Measurements from ENCODE around the gene HTR2C.

GRCh38 chrX:114717921-114718320 lies 134.0 kb downstream of the HTR2C start:
- no peak for TF ChIP-seq CTCF (IDR thresholded peaks at IDR 0.05)
- TF ChIP-seq POLR2AphosphoS5 (IDR thresholded peaks at IDR 0.05) = no peak

Measured in stomach (tissue), 4 donors.